Neural progenitor cell (in vitro differentiated cells): ENCODE measurements around the gene HDAC8.

ENCODE experiments used
- CTCF ChIP-seq: fragments of 200-600 bp; sonication (generic); IDR thresholded peaks from 2 replicates; pipeline ENCODE4 v1.5.1; 2017; ENCODE audit warnings: antibody characterized with exemption, mild to moderate bottlenecking
- EZH2 ChIP-seq: fragments of 200-600 bp; sonication (generic); IDR thresholded peaks from 2 replicates; pipeline ENCODE4 v1.6.1; 2017; ENCODE audit warnings: antibody characterized with exemption, mild to moderate bottlenecking, moderate library complexity
- EZH2phosphoT487 ChIP-seq: fragments of 200-600 bp; sonication (generic); IDR thresholded peaks from 2 replicates; pipeline ENCODE4 v1.6.1; 2017; ENCODE audit warnings: antibody characterized with exemption

GRCh38 chrX:72358313-72358712, 214.3 kb downstream of the HDAC8 start:
- TF ChIP-seq CTCF (no peak), EZH2 (no peak), EZH2phosphoT487 (no peak)
